Cardiac fibroblast (primary cell): ENCODE results near the gene HECTD2.
A peak's percentile ranks its signal among the peaks of the same experiment; 100 is the strongest.
"Not testable (repeated sequence)": the region's sequence is repeated elsewhere in the genome, so short reads cannot be mapped to it uniquely, and the experiment has no call there.

Experiments used
- DNase-seq, 2 donors: peaks; one replicate each; pipeline versions ENCODE4 v3.0.0 to v3.0.0-alpha.2; 2010; ENCODE audit warnings: low read depth in 2 of 2
- H3K4me3 ChIP-seq, 2 donors: replicated peaks in 1 of 2; 1 replicate in 1 of 2; 2 replicates in 1 of 2; pipeline ENCODE4 v1.5.1; 2011; ENCODE audit warnings: low read depth in 2 of 2, low read length in 2 of 2, mild to moderate bottlenecking in 2 of 2, moderate library complexity in 1 of 2
- CTCF ChIP-seq: IDR thresholded peaks from one replicate; pipeline ENCODE4 v1.5.1; 2011; ENCODE audit warnings: low read depth, mild to moderate bottlenecking, low read length, inconsistent platforms

Gene HECTD2

GRCh38 chr10:91433620-91434019, 23.5 kb downstream of the HECTD2 start:
- DNase-seq = no peak
- TF ChIP-seq CTCF = no peak
- no peak overlapping the region for H3K4me3 ChIP-seq

- DNase-seq = peak in 1 of 2 donors; percentile 75
- no peak for TF ChIP-seq CTCF
- H3K4me3 ChIP-seq = no peak overlapping the region
Measured at GRCh38 chr10:91434041-91434440, 23.9 kb downstream of the HECTD2 start.

- no peak overlapping the region for H3K4me3 ChIP-seq
- TF ChIP-seq CTCF = no peak
- DNase-seq = no peak
Measured at GRCh38 chr10:91435241-91435640, 25.1 kb downstream of the HECTD2 start.

GRCh38 chr10:91438228-91438627, 28.1 kb downstream of the HECTD2 start:
- not testable (repeated sequence) for H3K4me3 ChIP-seq, DNase-seq

- DNase-seq = peak in 1 of 2 donors; percentile 16
- TF ChIP-seq CTCF = no peak
- H3K4me3 ChIP-seq = no peak overlapping the region
Measured at GRCh38 chr10:91444211-91445182, 34.4 kb downstream of the HECTD2 start.

- no peak for TF ChIP-seq CTCF
- no peak for DNase-seq
- H3K4me3 ChIP-seq = no peak overlapping the region
Measured at GRCh38 chr10:91452063-91452462, 41.9 kb downstream of the HECTD2 start.

- no peak for DNase-seq
- no peak overlapping the region for H3K4me3 ChIP-seq
- no peak for TF ChIP-seq CTCF
Measured at GRCh38 chr10:91453535-91453934, 43.4 kb downstream of the HECTD2 start.

- not testable (repeated sequence) for H3K4me3 ChIP-seq, DNase-seq
Measured at GRCh38 chr10:91455135-91455534, 45.0 kb downstream of the HECTD2 start.
